Kidney epithelial cell (primary cell): ENCODE measurements around the gene MRM2. TPM values are rescaled to one million over a fixed set of nuclear protein-coding genes. Genes with fewer than 3 reads are reported as not detected.

Experiments used
- DNase-seq: peaks from one replicate; pipeline ENCODE4 v3.0.0-alpha.2; 2010; ENCODE audit warnings: low read depth
- H3K27me3 ChIP-seq: 2 replicates; pipeline ENCODE4 v1.6.0; 2011; ENCODE audit warnings: low read length; ENCODE audit not compliant: control insufficient read depth, insufficient read depth
- H3K36me3 ChIP-seq: 2 replicates; pipeline ENCODE4 v1.5.1; 2011; ENCODE audit warnings: low read length; ENCODE audit not compliant: control insufficient read depth, insufficient read depth
- H3K4me3 ChIP-seq: 2 replicates; pipeline ENCODE4 v1.5.1; 2011; ENCODE audit warnings: low read depth, mild to moderate bottlenecking, control low read depth, low read length
- CTCF ChIP-seq: IDR thresholded peaks from 2 replicates; pipeline ENCODE4 v1.5.1; 2011; ENCODE audit warnings: mild to moderate bottlenecking, moderate library complexity, low read length, control low read depth, inconsistent platforms; ENCODE audit not compliant: insufficient read depth, poor library complexity, severe bottlenecking
- total RNA-seq: library from RNA; depleted of rRNA; stranded (reverse); fragments of >200 nt; gene quantifications from 2 replicates; pipeline ENCODE4 v1.2.3, GENCODE V29; 2015

The MRM2 gene
- total RNA-seq, 1 donor from 2014 or later: 26.3 TPM

DNA sequence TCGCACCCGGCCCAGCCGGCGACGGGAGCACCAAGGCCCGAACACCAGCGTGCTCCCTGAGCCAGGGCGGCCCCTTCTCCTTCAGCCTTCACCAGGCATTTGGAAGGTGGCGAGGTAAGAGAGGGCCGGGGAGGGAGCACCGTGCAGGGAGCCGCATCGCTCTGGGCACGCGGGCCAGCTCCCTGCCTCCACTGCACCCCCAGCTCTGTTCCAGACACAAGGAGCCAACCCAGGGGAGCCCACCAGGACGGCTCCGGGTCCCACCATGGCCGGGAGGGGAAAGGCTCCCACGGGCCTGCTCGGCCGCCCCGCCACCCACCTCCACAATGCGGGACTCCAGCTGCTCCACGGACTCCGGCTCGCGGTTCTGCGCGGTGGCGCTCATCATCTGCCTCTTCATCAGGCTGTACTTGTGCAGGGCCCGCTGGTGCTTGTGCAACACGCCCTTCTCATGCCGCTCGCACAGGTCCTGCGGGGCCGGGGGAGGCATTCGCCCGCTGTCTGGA lies 15.1 kb upstream of the MRM2 start:
- no peak for TF ChIP-seq CTCF
- H3K27me3 ChIP-seq: no peaks in the 10 kb centered on the region
- no peaks in the 10 kb centered on the region for H3K36me3 ChIP-seq
- H3K4me3 ChIP-seq: no peak overlapping the region
- DNase-seq: no peak

- no peak for DNase-seq
Measured at GRCh38 chr7:2256306-2257045, 14.5 kb upstream of the MRM2 start.

DNA sequence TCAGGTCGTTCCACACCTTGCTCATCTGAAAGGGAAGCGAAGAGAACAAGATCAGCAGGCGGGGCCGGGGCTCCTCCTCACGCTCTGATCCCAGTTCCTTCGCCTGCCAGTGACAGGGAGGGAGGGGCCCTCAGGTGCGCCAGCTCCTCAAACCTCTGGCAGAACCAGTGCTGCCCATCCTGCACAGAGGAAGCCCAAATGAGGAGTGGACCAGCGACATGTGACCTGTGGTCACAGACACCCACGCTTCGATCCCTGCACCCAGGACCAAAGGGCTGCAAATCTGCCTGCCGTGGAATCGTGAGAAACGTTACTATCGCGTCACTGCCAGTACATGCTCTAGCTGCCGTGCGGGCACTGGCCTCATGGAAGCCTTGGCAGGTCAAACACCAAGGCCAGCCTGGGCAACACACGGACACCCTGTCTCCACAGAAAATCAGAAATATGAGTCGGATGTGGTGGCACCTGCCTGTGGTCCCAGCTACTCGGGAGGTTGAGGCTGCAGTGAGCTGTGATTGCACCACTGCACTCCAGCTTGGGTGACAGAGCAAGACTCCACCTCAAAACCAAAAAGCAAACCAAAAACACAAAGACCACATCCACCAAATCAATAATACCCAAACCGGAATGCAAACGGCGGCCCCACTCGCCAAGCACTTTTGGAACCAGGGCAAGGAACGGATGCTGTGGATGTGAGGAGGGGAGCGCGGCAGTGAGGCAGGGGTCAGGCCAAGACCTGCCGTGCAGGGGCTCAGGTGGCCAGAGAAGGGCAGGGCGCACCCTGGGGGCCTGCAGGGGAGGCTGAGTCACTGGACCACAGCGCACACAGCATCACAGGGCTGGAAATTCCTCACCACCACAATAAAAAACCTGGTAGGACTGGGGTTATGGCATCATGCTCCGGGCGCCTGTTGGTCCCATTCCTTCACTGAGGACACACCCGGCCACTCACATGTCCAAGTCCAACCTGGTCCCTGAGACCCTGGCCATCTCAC lies 13.4 kb upstream of the MRM2 start:
- no peak for TF ChIP-seq CTCF
- H3K4me3 ChIP-seq: no peak overlapping the region
- no peaks in the 10 kb centered on the region for H3K27me3 ChIP-seq
- H3K36me3 ChIP-seq: no peaks in the 10 kb centered on the region
- no peak for DNase-seq

More at GRCh38 chr7:2256306-2257045, 14.5 kb upstream of the MRM2 start:
- TF ChIP-seq CTCF: no peak
- Histone ChIP-seq H3K4me3 (no peak overlapping the region), H3K27me3 (no peaks in the 10 kb centered on the region), H3K36me3 (no peaks in the 10 kb centered on the region)

DNA sequence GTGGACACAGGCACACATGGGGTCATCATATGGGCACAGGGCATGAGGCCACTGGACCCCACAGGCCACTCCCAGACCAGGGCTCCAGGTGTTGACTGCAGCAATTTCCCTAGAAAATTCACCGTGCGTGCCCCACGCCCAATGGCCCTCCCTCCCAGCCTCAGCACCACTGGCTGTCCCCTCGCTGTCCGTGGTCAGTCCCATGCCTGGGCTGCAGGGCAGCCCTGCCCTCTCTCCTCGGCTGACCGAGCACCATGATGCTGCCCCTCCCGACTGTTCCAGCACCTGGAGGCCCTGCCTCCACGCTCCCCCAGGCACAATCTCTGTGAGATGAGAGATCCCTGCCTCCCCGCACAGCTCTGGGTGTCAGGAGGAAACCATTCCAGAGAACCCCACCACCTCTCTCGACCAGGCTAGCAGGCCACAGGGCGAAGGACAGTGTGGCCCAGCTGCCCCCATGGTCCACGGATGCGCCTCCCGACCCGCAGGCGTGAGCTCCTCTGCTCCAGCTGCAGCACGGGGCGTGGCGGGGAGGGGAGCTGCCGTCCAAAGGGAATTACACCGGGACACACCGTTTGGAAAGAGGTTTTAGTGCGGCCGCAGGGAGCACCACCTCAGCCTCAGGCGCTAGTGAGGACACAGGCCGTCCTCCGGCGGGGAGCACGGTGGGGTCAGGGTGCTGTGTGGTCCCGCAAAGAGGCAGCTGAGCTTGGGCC lies 12.6 kb upstream of the MRM2 start:
- no peak for DNase-seq
- Histone ChIP-seq H3K27me3 (no peaks in the 10 kb centered on the region), H3K36me3 (no peaks in the 10 kb centered on the region), H3K4me3 (no peak overlapping the region)
- TF ChIP-seq CTCF: no peak

- DNase-seq: no peak
- TF ChIP-seq CTCF: no peak
- no peak overlapping the region for H3K4me3 ChIP-seq
- no peaks in the 10 kb centered on the region for H3K27me3 ChIP-seq
- H3K36me3 ChIP-seq: no peaks in the 10 kb centered on the region
Measured at GRCh38 chr7:2253525-2254244, 11.7 kb upstream of the MRM2 start.
